Upper lobe of right lung (tissue), 1 donor: Measurements from ENCODE around the gene COX20. TPM values are rescaled to one million over a fixed set of nuclear protein-coding genes. Genes with fewer than 3 reads are reported as not detected.

ENCODE experiments used
- ATAC-seq: fragments of 200-7000 bp; cut with Tn5 transposase; one replicate; pipeline ENCODE4 v1.9.1; 2020; ENCODE audit warnings: mild to moderate bottlenecking, moderate library complexity
- DNase-seq: peaks from one replicate; pipeline ENCODE4 v3.0.0-alpha.2; 2020
- H3K27ac ChIP-seq: fragments of 200-600 bp; one replicate; pipeline ENCODE4 v1.8.0; 2022
- H3K27me3 ChIP-seq: fragments of 200-600 bp; one replicate; pipeline ENCODE4 v1.8.0; 2022; ENCODE audit warnings: mild to moderate bottlenecking
- H3K36me3 ChIP-seq: fragments of 200-600 bp; one replicate; pipeline ENCODE4 v1.8.0; 2022
- H3K4me1 ChIP-seq: fragments of 200-600 bp; one replicate; pipeline ENCODE4 v1.8.0; 2022
- H3K4me3 ChIP-seq: fragments of 200-600 bp; one replicate; pipeline ENCODE4 v1.8.0; 2022; ENCODE audit warnings: mild to moderate bottlenecking
- H3K9me3 ChIP-seq: fragments of 200-600 bp; one replicate; pipeline ENCODE4 v1.8.0; 2022
- intact Hi-C: fragments of 100-400 bp; cut with DNase I; formaldehyde crosslinking; loops from one replicate; pipeline ENCODE4 v1.11.0; 2022
- total RNA-seq: library from RNA; stranded (reverse); fragmentation: NEBNext Ultra II Directional; extraction: Animal tissue kit (Norgen Biotek cat#: 25700); gene quantifications from one replicate; pipeline ENCODE4 v1.2.1, GENCODE V29; 2021
- TF ChIP-seq, protein P1 (sequence below): fragments of 200-600 bp; IDR thresholded peaks from one replicate; pipeline ENCODE4 v1.8.0; 2022; ENCODE audit warnings: antibody characterized with exemption
- donor health status: DM: no; HTN: yes; CAD: no; lungs with severe emphysema.

Gene COX20
- total RNA-seq, 1 donor from 2014 or later = 25.0 TPM

DNA sequence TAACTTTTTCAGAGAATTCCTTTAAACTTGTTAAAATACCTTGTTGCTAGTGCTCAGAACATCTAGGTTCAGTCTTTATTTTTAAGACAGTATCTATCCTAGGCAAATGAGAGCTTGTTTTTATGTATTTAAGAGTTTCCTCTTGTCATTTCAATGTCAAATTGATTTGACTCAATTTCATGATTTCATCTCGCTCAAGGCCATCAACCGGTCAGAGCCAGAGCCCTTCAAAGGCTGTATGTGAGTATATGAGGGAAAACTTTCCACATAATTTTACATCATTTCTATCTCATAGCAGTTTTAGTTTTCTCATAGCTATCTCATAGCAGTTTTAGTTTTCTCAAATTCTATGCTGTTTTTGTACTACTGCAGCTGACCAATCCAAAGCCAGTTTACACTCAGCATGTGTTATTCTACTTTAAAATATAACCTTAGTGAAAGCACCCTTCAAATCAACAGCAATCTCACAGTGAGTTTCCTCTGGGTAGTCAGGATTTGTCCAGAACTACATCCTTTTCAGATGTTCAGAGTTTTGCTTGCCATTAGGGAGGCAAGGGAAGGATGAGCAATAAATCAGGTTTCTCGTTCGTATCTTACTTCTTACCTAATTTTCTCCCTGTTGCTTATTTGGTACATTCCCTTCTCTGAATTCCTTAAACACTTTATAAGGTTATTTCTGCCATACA is 16.2 kb downstream of the COX20 start:
- TF ChIP-seq, protein P1, sequence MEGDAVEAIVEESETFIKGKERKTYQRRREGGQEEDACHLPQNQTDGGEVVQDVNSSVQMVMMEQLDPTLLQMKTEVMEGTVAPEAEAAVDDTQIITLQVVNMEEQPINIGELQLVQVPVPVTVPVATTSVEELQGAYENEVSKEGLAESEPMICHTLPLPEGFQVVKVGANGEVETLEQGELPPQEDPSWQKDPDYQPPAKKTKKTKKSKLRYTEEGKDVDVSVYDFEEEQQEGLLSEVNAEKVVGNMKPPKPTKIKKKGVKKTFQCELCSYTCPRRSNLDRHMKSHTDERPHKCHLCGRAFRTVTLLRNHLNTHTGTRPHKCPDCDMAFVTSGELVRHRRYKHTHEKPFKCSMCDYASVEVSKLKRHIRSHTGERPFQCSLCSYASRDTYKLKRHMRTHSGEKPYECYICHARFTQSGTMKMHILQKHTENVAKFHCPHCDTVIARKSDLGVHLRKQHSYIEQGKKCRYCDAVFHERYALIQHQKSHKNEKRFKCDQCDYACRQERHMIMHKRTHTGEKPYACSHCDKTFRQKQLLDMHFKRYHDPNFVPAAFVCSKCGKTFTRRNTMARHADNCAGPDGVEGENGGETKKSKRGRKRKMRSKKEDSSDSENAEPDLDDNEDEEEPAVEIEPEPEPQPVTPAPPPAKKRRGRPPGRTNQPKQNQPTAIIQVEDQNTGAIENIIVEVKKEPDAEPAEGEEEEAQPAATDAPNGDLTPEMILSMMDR = no peak
- peaks cover 83% of the 10 kb centered on the region for H3K36me3 ChIP-seq

DNA sequence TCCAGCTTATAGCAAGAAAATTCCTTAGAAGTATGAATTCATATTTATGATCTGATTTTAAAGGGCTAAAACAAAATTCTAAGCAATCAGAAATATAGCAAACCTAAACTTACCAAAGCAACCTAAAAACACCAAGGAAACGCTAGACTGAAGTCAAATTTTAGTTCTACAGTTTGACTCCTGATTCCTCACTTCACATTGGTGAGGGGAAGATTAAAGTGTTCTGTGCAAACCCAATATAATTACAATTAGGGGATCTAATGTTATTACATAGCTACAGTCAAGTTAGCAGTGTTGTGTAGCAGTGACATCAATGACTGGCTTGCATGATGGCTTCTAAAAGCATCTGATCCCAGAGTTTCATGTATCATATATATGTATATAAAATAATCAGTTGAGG is 17.2 kb downstream of the COX20 start:
- TF ChIP-seq, protein P1 = no peak
- Histone ChIP-seq H3K9me3 (no peaks in the 10 kb centered on the region), H3K4me3 (no peak overlapping the region), H3K36me3 (peaks cover 84% of the 10 kb centered on the region), H3K27me3 (no peaks in the 10 kb centered on the region), H3K4me1 (peaks cover 20% of the 10 kb centered on the region), H3K27ac (no peak overlapping the region)
- ATAC-seq (no peak), DNase-seq (no peak)
- intact Hi-C loops = no loop called here

More for the DNA sequence above, 16.2 kb downstream of the COX20 start:
- Histone ChIP-seq H3K4me1 (peaks cover 20% of the 10 kb centered on the region), H3K27me3 (no peaks in the 10 kb centered on the region), H3K27ac (no peak overlapping the region), H3K4me3 (no peak overlapping the region), H3K9me3 (no peaks in the 10 kb centered on the region)
- no peak for DNase-seq
- intact Hi-C loops = no loop called here
- no peak for ATAC-seq

DNA sequence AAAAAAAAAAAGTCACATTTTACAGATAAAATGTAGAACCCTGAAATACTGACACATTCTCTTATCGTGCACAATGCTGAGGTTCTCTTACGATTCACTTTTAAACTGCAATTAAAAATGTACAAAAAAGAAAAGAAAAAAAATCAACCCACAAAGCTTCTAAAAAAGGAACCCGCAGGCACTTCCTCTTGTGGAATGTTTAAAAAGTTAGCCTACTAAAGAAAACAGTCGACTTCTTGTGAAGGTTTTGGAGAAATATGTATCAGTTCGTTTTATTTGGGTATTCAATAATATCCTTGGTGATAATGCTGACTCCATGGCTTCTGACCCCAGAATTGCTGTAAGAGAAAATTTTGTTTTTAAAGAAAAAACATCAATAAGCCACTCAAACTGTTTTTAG is 18.7 kb downstream of the COX20 start:
- no peak overlapping the region for H3K27ac ChIP-seq
- no peak overlapping the region for H3K4me3 ChIP-seq
- peaks cover 34% of the 10 kb centered on the region for H3K4me1 ChIP-seq
- ATAC-seq (no peak), DNase-seq (no peak)
- intact Hi-C loops = no loop called here
- H3K27me3 ChIP-seq = no peaks in the 10 kb centered on the region
- H3K9me3 ChIP-seq = no peaks in the 10 kb centered on the region
- TF ChIP-seq, protein P1 = no peak
- peaks cover 92% of the 10 kb centered on the region for H3K36me3 ChIP-seq

DNA sequence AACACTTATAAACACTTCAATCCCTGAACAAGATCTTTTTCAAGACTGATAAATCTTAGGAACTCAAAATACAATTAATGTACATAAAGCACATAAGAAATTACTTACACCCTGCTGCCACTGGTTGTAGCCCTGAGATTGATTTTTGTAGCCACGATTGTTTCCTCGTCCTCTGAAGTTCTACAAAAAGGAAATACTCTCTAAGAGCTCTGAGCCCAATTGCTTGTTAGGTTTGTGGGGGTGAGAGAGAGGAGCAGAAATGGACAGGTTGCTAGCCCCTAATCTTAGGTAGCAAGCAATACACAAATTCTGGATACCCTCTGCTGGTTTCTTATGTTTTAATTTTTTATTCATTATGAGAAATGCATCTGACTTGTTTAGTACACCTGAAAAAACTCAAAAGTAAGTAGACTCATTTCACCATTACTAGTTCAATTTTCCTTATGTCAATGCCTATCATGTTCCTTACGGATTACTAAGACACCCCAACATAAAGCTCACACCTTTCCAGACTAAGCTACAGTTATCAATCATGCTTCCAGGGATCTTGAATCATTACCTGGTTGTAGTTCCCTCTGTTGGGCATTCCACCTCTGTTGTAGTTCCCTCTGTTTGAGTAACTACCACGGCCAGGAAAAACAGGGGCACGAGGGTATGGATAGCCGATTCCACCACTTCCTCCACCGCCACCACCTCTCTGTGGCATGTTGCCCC is 19.6 kb downstream of the COX20 start:
- intact Hi-C loops = no loop called here
- H3K27ac ChIP-seq = no peak overlapping the region
- H3K4me3 ChIP-seq = no peak overlapping the region
- DNase-seq (no peak), ATAC-seq (peak; percentile 22)
- H3K4me1 ChIP-seq = peaks cover 43% of the 10 kb centered on the region
- TF ChIP-seq, protein P1 = no peak
- no peaks in the 10 kb centered on the region for H3K9me3 ChIP-seq
- peaks cover 98% of the 10 kb centered on the region for H3K36me3 ChIP-seq
- H3K27me3 ChIP-seq = no peaks in the 10 kb centered on the region

DNA sequence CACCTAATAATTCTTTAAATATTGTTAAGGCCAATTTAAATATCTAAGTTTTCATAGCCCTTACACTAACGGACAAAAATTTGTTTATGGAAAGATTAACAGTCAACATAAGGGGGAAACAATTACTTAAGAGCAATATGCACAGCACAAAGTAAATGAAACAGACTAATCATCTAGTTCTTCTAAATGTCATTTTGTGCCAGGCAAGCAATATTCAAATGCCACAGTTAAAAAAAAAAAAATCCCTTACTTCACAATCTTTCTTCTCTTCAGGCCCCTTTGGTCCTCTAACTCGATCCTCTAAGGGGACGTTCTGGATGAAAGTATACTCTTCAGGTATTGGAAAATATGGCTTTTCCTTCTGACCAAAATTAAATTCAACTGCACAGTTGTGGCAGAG is 22.3 kb downstream of the COX20 start:
- Histone ChIP-seq H3K36me3 (peaks cover 91% of the 10 kb centered on the region), H3K4me3 (no peak overlapping the region), H3K27ac (no peak overlapping the region), H3K9me3 (no peaks in the 10 kb centered on the region), H3K27me3 (no peaks in the 10 kb centered on the region), H3K4me1 (peaks cover 62% of the 10 kb centered on the region)
- no peak for ATAC-seq
- TF ChIP-seq, protein P1 = no peak
- no peak for DNase-seq
- intact Hi-C loops = no loop called here
